Measurements from ENCODE around the gene INSYN2B.
A peak's percentile ranks its signal among the peaks of the same experiment; 100 is the strongest.
"Not testable (repeated sequence)": the region's sequence is repeated elsewhere in the genome, so short reads cannot be mapped to it uniquely, and the experiment has no call there.

Gene INSYN2B

GRCh38 chr5:169840405-169840804 lies 139.9 kb downstream of the INSYN2B start:
- no peak for DNase-seq (ENCODE audit: low spot score)
- no peak for TF ChIP-seq CTCF (IDR thresholded peaks at IDR 0.05; ENCODE audit: borderline replicate concordance, control extremely low read depth, extremely low read depth, insufficient read depth, missing control alignments)
- in situ Hi-C loops (cut with MboI; ENCODE audit: low sequenced_read_pairs, unreplicated experiment), result no loop called here

- DNase-seq (ENCODE audit: low spot score), result peak; percentile 41
- TF ChIP-seq CTCF (IDR thresholded peaks at IDR 0.05; ENCODE audit: borderline replicate concordance, control extremely low read depth, extremely low read depth, insufficient read depth, missing control alignments), result no peak
- in situ Hi-C loops (cut with MboI; ENCODE audit: low sequenced_read_pairs, unreplicated experiment), result no loop called here
Observed at GRCh38 chr5:169838688-169839087, 141.6 kb downstream of the INSYN2B start.

- in situ Hi-C loops (cut with MboI; ENCODE audit: low sequenced_read_pairs, unreplicated experiment), result no loop called here
- no peak for TF ChIP-seq CTCF (IDR thresholded peaks at IDR 0.05; ENCODE audit: borderline replicate concordance, control extremely low read depth, extremely low read depth, insufficient read depth, missing control alignments)
- no peak for DNase-seq (ENCODE audit: low spot score)
Observed at GRCh38 chr5:169837686-169838085, 142.6 kb downstream of the INSYN2B start.

GRCh38 chr5:169836835-169837536 lies 143.3 kb downstream of the INSYN2B start:
- in situ Hi-C loops (cut with MboI; ENCODE audit: low sequenced_read_pairs, unreplicated experiment), result no loop called here
- TF ChIP-seq CTCF (IDR thresholded peaks at IDR 0.05; ENCODE audit: borderline replicate concordance, control extremely low read depth, extremely low read depth, insufficient read depth, missing control alignments), result no peak
- no peak for DNase-seq (ENCODE audit: low spot score)

GRCh38 chr5:169834540-169834939 lies 145.8 kb downstream of the INSYN2B start:
- DNase-seq (ENCODE audit: low spot score); in situ Hi-C loops (cut with MboI; ENCODE audit: low sequenced_read_pairs, unreplicated experiment): not testable (repeated sequence)

- in situ Hi-C loops (cut with MboI; ENCODE audit: low sequenced_read_pairs, unreplicated experiment); DNase-seq (ENCODE audit: low spot score): not testable (repeated sequence)
Observed at GRCh38 chr5:169833681-169834292, 146.5 kb downstream of the INSYN2B start.

GRCh38 chr5:169832845-169833244 lies 147.4 kb downstream of the INSYN2B start:
- DNase-seq (ENCODE audit: low spot score), result no peak
- in situ Hi-C loops (cut with MboI; ENCODE audit: low sequenced_read_pairs, unreplicated experiment), result no loop called here
- TF ChIP-seq CTCF (IDR thresholded peaks at IDR 0.05; ENCODE audit: borderline replicate concordance, control extremely low read depth, extremely low read depth, insufficient read depth, missing control alignments), result no peak

Measured in GM13976 (cell line).